Prostate gland (tissue), 2 donors: ENCODE results near the gene GALNT15. TPM values are rescaled to one million over a fixed set of nuclear protein-coding genes. Genes with fewer than 3 reads are reported as not detected.

ENCODE experiments used
- DNase-seq: peaks from one replicate; pipeline ENCODE4 v3.0.0-alpha.2; 2019; ENCODE audit warnings: low spot score
- H3K27ac ChIP-seq, 2 donors: fragments of 200-600 bp; sonication (generic); 2 replicates each; pipeline ENCODE4 v1.5.1; 2017 to 2019
- H3K27me3 ChIP-seq: fragments of 200-600 bp; sonication (generic); replicated peaks from 2 replicates; pipeline ENCODE4 v1.5.1; 2019; ENCODE audit not compliant: insufficient read depth
- H3K36me3 ChIP-seq, 2 donors: fragments of 200-600 bp; sonication (generic); 1 replicate in 1 of 2; 2 replicates in 1 of 2; pipeline versions ENCODE4 v1.5.1 to v1.8.1; 2017 to 2019
- H3K4me1 ChIP-seq: fragments of 200-600 bp; sonication (generic); replicated peaks from 2 replicates; pipeline ENCODE4 v1.5.1; 2019
- H3K4me3 ChIP-seq, 2 donors: fragments of 200-600 bp; sonication (generic); 2 replicates each; pipeline ENCODE4 v1.5.1; 2017 to 2019
- H3K9me3 ChIP-seq: fragments of 200-600 bp; sonication (generic); 2 replicates; pipeline ENCODE4 v1.5.1; 2017
- CTCF ChIP-seq, 4 experiments: fragments of 200-600 bp in 2 of 4; fragments of 450-650 bp in 2 of 4; sonication (generic) in 2 of 4; IDR thresholded peaks; 1 replicate in 3 of 4; 2 replicates in 1 of 4; pipeline ENCODE4 v1.5.1; 2016 to 2019; ENCODE audit warnings: antibody characterized with exemption in 4 of 4, mild to moderate bottlenecking in 2 of 4, moderate library complexity in 2 of 4
- POLR2A ChIP-seq: fragments of 450-650 bp; IDR thresholded peaks from one replicate; pipeline ENCODE4 v1.6.1; 2016; ENCODE audit warnings: antibody characterized with exemption, mild to moderate bottlenecking
- POLR2AphosphoS5 ChIP-seq: sonication (generic); formaldehyde crosslinking; IDR thresholded peaks from one replicate; pipeline ENCODE4 v1.6.1; 2017; ENCODE audit warnings: antibody characterized with exemption
- WGBS: methylation state at CpG from one replicate; pipeline ENCODE4 v1.1.5; 2018; 5-methylcytosine and 5-hydroxymethylcytosine counted together
- intact Hi-C: fragments of 100-400 bp; cut with DNase I; formaldehyde crosslinking; loops from one replicate; pipeline ENCODE4 v1.14.2; 2022
- total RNA-seq, 2 donors: library from RNA; depleted of rRNA; stranded (reverse); fragments of >200 nt; gene quantifications; one replicate each; pipeline ENCODE4 v1.1.0, GENCODE V29; 2016

The GALNT15 gene
- total RNA-seq, 2 donors from 2014 or later: 6.0 to 7.6 TPM

GRCh38 chr3:16236030-16236639, 61.7 kb downstream of the GALNT15 start:
- no peak overlapping the region for H3K27ac ChIP-seq
- H3K9me3 ChIP-seq: no peaks in the 10 kb centered on the region
- TF ChIP-seq POLR2AphosphoS5 (no peak), CTCF (IDR thresholded peaks at IDR 0.05) (no peak), POLR2A (no peak)
- WGBS: 83% methylated on average over 4 of the region's 4 CpGs
- H3K4me1 ChIP-seq: no peaks in the 10 kb centered on the region
- no peaks in the 10 kb centered on the region for H3K36me3 ChIP-seq
- no peaks in the 10 kb centered on the region for H3K27me3 ChIP-seq
- no peak overlapping the region for H3K4me3 ChIP-seq
- intact Hi-C loops: no loop called here
- DNase-seq: no peak

GRCh38 chr3:16236856-16237393, 62.4 kb downstream of the GALNT15 start:
- Histone ChIP-seq H3K4me1 (no peaks in the 10 kb centered on the region), H3K36me3 (no peaks in the 10 kb centered on the region), H3K9me3 (no peaks in the 10 kb centered on the region), H3K27ac (no peak overlapping the region), H3K27me3 (no peaks in the 10 kb centered on the region), H3K4me3 (no peak overlapping the region)
- no peak for DNase-seq
- TF ChIP-seq POLR2A: no peak
- no peak for TF ChIP-seq POLR2AphosphoS5
- no peak for TF ChIP-seq CTCF (IDR thresholded peaks at IDR 0.05)
- 28% methylated on average over 3 of the region's 3 CpGs for WGBS
- intact Hi-C loops: no loop called here

DNA sequence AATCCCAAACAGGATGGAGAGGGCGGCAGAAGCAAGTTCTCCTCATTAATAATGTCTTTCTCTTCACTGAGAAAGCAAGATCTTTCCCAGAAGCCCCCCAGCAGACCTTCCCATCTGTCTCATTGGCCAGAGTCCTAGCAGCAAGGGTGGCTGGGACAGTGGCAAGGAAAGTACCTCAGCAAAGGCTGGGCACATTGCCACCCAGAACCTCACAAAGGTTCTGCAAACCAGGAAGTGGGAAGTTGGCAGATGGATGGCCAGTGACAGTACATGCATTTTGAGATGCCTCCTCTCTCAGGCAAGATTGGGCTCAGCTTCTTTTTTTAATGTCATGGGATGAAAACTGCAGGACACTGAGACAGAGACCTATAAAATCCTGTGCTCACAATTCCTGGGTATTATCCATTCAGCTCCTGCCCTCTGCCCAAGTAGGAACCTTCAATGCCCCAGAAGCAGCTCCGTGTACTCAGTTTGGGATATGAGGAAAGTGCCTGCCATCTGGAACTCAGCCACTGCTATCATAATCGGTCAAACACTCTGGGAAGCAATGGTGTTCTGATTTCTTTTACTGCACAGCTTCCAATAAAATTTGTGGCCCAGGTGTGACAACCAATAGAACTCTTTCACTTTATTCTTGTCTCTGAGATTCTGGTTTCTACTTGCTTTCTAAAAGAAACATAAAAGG, 64.7 kb downstream of the GALNT15 start:
- TF ChIP-seq POLR2A: no peak
- intact Hi-C loops: no loop called here
- no peak overlapping the region for H3K27ac ChIP-seq
- DNase-seq: no peak
- no peaks in the 10 kb centered on the region for H3K4me1 ChIP-seq
- no peaks in the 10 kb centered on the region for H3K36me3 ChIP-seq
- 51% methylated on average over 3 of the region's 3 CpGs for WGBS
- H3K9me3 ChIP-seq: no peaks in the 10 kb centered on the region
- no peaks in the 10 kb centered on the region for H3K27me3 ChIP-seq
- H3K4me3 ChIP-seq: no peak overlapping the region

GRCh38 chr3:16239780-16240179, 65.3 kb downstream of the GALNT15 start:
- TF ChIP-seq CTCF (IDR thresholded peaks at IDR 0.05): no peak
- no peak for TF ChIP-seq POLR2AphosphoS5
- no peak for TF ChIP-seq POLR2A
- no peak for DNase-seq
- Histone ChIP-seq H3K4me3 (no peak overlapping the region), H3K9me3 (no peaks in the 10 kb centered on the region), H3K27me3 (no peaks in the 10 kb centered on the region), H3K4me1 (no peaks in the 10 kb centered on the region), H3K36me3 (no peaks in the 10 kb centered on the region), H3K27ac (no peak overlapping the region)
- 80% methylated on average over 4 of the region's 4 CpGs for WGBS
- intact Hi-C loops: loop anchor here (10.0 kb wide), 1 partner anchor 605 kb away; no protein-coding TSS in a partner anchor

GRCh38 chr3:16240229-16241023, 65.9 kb downstream of the GALNT15 start:
- H3K27ac ChIP-seq: no peak overlapping the region
- no peaks in the 10 kb centered on the region for H3K9me3 ChIP-seq

More at GRCh38 chr3:16240229-16241023, 65.9 kb downstream of the GALNT15 start:
- intact Hi-C loops: loop anchor here (10.0 kb wide), 1 partner anchor 606 kb away; no protein-coding TSS in a partner anchor
- 80% methylated on average over 6 of the region's 6 CpGs for WGBS
- TF ChIP-seq CTCF (IDR thresholded peaks at IDR 0.05) (no peak), POLR2AphosphoS5 (no peak), POLR2A (no peak)
- no peak for DNase-seq
- no peaks in the 10 kb centered on the region for H3K27me3 ChIP-seq
- H3K4me3 ChIP-seq: no peak overlapping the region
- H3K4me1 ChIP-seq: no peaks in the 10 kb centered on the region
- no peaks in the 10 kb centered on the region for H3K36me3 ChIP-seq
